NCI-H345 treated with DMSO at 0.1 percent for 48 hours (cell line): ENCODE data around the gene RAB7A.

ENCODE experiments used
- DNase-seq: peaks from one replicate; lab custom pipeline; 2025; ENCODE audit not compliant: unreplicated experiment; lab: John Stamatoyannopoulos, UW

Gene RAB7A

DNA sequence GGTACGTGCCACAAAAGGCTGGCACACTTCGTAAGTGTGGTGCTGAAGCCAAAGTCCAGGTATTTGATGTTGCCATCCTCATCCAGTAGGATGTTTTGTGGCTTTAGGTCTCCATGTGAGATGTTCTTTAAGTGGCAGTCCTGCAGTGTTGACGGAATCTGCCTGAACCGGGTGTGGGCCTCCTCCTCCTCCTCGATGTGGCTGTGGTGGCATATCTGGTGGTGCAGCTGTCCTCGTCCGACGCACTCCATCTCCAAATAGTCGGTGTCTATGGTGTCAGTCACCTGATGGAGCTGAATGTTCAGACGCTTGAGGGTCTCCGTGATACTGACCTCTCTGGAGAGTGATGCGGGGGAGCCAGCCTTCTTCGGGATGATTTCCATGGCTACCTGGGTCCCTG is 123.0 kb downstream of the RAB7A start:
- DNase-seq = no peak

DNA sequence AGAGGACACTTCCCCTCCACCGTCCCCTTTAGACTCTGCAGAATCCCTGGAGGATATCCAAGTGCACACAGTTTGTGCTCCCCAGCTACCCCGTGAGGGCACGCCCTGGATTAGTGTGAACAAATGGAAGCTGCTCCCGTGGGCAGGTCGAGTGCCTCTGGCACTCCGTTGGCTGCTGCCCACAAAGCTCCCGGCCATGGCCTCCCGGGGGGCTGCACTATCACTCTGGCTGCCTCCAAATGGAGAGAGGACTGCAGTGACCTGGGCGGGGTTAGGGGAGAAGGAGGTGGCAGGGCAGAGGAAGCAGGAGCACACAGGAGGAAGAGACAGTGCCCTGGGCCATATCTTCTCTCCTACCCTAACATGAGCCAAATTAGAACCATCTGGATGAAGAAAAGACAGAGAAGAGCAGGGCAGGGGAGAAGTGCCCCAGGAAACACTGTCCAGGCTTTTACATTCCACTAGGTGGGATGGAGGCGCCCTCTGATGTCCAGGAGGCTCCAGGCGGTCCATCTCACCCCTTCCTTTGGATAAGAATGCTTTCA is 124.0 kb downstream of the RAB7A start:
- no peak for DNase-seq

DNA sequence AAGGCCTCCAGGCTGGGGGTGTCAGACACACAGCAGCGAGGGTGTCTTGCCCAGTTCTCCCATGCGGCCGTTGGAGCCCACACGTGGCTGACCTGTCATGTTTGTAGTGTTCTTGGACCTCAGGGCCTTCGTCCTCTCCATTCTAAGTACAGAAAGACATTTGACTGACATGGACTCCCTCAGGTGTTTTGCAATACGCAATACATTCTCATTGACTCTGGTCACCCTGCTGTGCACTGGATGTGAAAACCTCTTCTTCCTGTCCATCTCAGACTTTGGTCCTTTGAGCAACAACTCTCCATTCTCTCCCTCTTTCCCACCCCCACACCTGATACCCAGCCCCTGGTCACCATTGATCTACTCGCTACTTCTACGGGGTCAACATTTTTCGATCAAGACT is 124.6 kb downstream of the RAB7A start:
- no peak for DNase-seq

DNA sequence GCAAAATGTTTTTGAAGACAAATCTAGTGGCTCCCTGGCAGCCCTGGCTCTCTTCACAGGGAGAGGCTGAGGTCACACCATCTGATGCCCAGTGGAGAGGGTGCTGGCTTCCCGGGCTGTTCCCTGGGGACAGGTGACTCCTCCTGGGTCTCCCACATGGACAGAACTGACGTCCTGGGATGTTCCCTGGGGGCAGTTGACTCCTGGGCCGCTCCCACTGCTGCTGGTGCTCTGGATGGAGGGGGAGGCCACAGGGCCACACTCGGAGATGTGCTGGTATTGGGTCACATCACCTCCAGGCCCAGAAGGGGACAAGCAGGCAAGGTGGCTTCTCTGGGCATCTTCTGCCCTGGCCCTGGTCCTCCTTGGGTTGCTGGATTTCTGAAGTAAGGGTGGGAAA is 125.6 kb downstream of the RAB7A start:
- DNase-seq = no peak

DNA sequence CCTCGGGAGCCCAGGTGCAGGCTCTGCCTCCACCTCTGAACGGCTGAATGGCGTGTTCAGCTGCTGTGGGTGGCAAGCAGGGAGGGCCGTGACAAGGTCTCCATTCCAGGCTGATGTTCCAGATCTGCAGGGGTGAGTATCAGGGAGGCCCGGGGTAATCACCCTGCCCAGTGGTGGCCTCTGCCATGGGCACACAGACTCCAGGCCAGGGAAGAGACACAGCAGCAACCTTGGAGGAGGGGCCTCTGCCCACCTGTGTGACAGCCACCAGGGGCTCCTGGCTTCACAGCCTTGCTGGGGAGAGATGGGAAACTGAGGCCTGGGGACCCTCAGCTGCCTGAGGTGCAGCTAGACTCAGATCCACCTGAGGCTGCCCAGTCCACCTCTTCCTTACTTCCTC is 127.8 kb downstream of the RAB7A start:
- no peak for DNase-seq

DNA sequence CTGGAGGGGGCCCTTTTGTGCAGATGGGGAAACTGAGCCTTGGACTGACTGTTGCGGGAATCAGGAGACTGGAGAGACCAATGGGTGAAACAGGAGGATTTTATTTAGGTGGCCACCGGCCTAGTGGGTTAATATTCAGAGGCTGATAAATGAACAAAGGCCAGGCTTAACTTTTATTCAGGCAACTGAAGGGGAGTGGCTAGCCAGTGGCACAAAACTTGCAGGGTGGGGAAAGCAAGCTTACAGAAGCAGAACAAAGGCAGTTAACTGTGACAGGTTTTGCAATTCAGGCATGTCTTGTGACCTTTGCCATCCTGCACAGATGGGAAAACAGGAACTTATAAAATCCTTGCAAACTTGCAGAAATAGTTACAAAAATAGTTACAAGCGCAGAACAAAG is 128.5 kb downstream of the RAB7A start:
- DNase-seq = no peak

DNA sequence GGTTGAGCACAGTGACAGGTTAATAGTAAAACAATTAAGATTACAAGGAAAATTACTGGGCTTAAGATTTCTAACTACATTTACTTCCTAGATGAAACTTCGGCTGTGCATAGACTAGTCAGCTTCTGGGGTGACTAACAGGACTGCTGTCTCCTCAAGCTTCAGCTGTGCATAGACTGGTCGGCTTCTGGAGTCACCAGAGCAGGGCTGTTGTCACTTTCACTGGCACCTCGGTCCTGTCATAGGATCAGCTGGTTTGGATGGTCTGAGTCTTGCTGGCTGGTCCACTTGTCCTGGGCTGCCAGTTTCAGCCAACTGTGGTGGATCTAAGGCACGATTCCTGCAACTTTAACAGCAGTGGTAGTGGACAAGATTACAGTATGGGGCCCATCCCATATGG is 129.6 kb downstream of the RAB7A start:
- DNase-seq = no peak

DNA sequence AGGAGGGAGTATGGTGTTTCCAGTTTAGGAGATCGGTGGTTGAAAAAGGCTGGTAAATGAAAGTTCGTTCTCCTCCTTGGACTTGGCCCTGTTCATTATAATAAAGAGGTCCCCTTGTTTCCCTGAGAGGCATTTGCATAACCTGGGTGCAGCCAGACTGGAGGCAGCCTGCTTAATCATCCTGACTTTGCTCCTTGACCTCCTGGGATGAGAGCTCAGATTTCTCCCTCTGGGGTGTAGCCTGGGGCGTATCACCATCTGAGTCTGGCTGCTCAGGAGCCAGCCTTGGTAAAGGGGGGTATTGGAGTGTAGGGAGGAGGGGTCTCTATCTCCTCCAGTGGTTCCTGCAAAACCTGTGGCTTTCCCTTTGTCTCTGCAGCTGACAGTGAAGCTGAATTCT is 132.2 kb downstream of the RAB7A start:
- DNase-seq = no peak

DNA sequence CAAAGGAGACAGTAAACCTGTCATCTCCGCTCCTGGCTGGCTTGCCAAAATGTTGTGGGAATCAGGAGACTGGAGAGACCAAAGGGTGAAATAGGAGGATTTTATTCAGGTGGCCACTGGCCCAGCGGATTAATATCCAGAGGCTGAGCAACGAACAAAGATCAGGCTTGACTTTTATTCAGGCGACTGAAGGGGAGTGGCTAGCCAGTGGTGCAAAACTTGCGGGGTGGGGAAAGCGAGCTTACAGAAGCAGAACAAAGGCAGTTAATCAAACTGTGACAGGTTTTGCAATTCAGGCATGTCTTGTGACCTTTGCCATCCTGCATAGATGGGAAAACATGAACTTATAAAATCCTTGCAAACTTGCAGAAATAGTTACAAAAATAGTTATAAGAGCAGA is 133.6 kb downstream of the RAB7A start:
- DNase-seq = no peak

DNA sequence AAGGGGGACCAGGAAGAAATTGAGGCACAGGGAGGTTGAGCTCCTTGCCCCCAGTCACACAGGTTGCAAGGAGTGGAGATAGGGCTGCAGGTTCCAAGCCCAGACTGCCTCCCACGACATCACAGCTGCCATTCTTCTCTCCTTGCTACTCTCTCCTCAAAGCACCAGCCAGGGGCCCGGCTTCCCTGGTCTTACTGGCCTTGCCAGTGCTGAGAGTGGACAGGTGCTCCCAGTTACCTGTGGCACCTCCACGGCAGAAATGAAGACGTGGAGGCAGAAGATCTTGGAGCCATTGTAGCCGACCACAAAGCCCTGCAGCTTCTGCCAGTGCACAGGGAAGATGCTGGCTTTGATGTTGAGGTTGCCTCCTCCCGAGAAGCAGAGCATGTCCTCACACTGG is 135.5 kb downstream of the RAB7A start:
- DNase-seq = no peak

DNA sequence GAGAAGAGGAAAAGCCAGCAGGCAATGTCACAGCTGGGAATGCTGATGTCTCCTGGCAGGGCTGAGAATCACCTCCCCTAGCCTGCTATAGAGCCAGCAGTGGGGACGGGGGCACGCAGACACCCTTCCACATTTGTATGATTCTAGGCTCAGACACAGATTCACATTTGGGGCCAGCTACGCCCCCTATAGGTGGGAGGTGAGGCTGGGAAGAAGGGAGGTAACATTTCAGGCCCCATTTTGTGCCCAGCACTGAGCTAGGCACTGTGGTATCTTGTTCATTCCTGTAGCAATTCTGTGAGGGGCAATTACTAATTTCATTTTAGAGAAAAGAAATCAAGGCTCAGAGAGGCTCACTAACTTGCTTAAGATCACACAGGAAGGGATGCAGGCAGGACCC is 137.6 kb downstream of the RAB7A start:
- DNase-seq = no peak
